ENCODE measurements around the gene STK25.

DNA sequence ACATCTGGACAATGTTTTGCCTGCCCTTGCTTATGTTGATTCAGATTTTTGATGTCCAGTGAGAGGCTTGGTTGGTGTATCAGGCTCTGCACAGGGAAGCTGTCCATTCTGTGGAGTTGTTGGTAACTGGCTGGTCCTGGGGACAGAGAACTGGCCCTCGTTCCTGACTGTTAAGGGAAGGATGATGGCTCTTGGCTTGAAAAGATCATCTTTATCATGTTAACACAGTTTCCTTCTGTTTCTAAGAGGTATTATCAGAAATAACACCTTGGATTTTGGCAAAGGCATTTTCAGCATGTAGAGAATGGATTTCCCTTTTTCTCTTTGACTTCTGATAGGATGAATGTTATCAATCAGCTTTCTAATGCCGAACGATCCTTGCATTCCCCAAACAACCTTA lies 19.3 kb downstream of the STK25 start:
- TF ChIP-seq GATA2 (IDR thresholded peaks at IDR 0.05; ENCODE audit: low read depth, low read length) (no peak), GATA3 (IDR thresholded peaks at IDR 0.05; ENCODE audit: low read depth, low read length) (no peak)
